Aorta (tissue), 5 donors: ENCODE data around the gene FLT1. TPM values are rescaled to one million over a fixed set of nuclear protein-coding genes. Genes with fewer than 3 reads are reported as not detected.
A peak's percentile ranks its signal among the peaks of the same experiment; 100 is the strongest.

ENCODE experiments used
- ATAC-seq: fragments of 200-7000 bp; cut with Tn5 transposase; one replicate; pipeline ENCODE4 v1.9.1; 2022; ENCODE audit warnings: moderate library complexity; ENCODE audit not compliant: low FRiP score
- DNase-seq, 2 donors: peaks; one replicate each; pipeline ENCODE4 v3.0.0-alpha.2; 2020
- H3K27ac ChIP-seq, 2 donors: one replicate each; pipeline ENCODE4 v1.5.1; 2013; ENCODE audit warnings: low read length in 2 of 2, mild to moderate bottlenecking in 2 of 2, moderate library complexity in 2 of 2, control low read depth in 1 of 2, inconsistent platforms in 1 of 2, low read depth in 1 of 2
- H3K27me3 ChIP-seq, 2 donors: one replicate each; pipeline ENCODE4 v1.6.1; 2013; ENCODE audit warnings: control low read depth in 1 of 2, low read length in 1 of 2, mild to moderate bottlenecking in 1 of 2, moderate library complexity in 1 of 2; ENCODE audit not compliant: insufficient read depth in 2 of 2, control insufficient read depth in 1 of 2
- H3K36me3 ChIP-seq, 2 donors: one replicate each; pipeline ENCODE4 v1.6.1; 2013; ENCODE audit warnings: control low read depth in 1 of 2, low read length in 1 of 2, mild to moderate bottlenecking in 1 of 2; ENCODE audit not compliant: insufficient read depth in 2 of 2, control insufficient read depth in 1 of 2
- H3K4me1 ChIP-seq, 2 donors: one replicate each; pipeline ENCODE4 v1.6.1; 2013; ENCODE audit warnings: low read length in 2 of 2, control low read depth in 1 of 2, mild to moderate bottlenecking in 1 of 2, moderate library complexity in 1 of 2; ENCODE audit not compliant: insufficient read depth in 2 of 2, control insufficient read depth in 1 of 2
- H3K4me3 ChIP-seq, 2 donors: one replicate each; pipeline ENCODE4 v1.5.1; 2013; ENCODE audit warnings: low read length in 2 of 2, control low read depth in 1 of 2, mild to moderate bottlenecking in 1 of 2
- H3K9me3 ChIP-seq: one replicate; pipeline ENCODE4 v1.6.1; 2013; ENCODE audit warnings: mild to moderate bottlenecking, low read length; ENCODE audit not compliant: control insufficient read depth
- WGBS, 2 donors: extraction: QIAGEN DNeasy Blood & Tissue Kit; methylation state at CpG; one replicate each; pipeline ENCODE4 v1.1.7; 2013; 5-methylcytosine and 5-hydroxymethylcytosine counted together
- intact Hi-C, 2 donors: fragments of 100-400 bp; cut with DNase I; formaldehyde crosslinking; loops; one replicate each; pipeline versions ENCODE4 v1.14.2 to v1.15.0; 2022
- polyA plus RNA-seq, 2 donors: library from polyadenylated mRNA; stranded (reverse); fragments of 200-250 nt; gene quantifications; one replicate each; pipeline ENCODE4 v1.2.3, GENCODE V29; 2013
- total RNA-seq, 2 donors: library from RNA; stranded (reverse); fragmentation: NEBNext Ultra II Directional; extraction: Animal tissue kit (Norgen Biotek cat#: 25700); gene quantifications; one replicate each; pipeline ENCODE4 v1.2.1, GENCODE V29; 2021
- donor health status: healthy with polysubstance abuse.
- donor health status: Bipolar disorder and iron deficiency.
- donor health status: DM: no; HTN: no; CAD: no.
- donor health status: DM: no; HTN: no; CAD: no.
- donor health status: DM: yes; HTN: yes; CAD: no.

Gene FLT1
- total and polyA plus RNA-seq, 4 donors, result 0.38 to 62.8 (median 16.7) TPM

GRCh38 chr13:28355046-28355821 is 139.7 kb downstream of the FLT1 start:
- no peaks in the 10 kb centered on the region for H3K36me3 ChIP-seq
- H3K27ac ChIP-seq, result no peak overlapping the region
- H3K9me3 ChIP-seq, result no peaks in the 10 kb centered on the region
- ATAC-seq (no peak), DNase-seq (no peak)
- no peaks in the 10 kb centered on the region for H3K27me3 ChIP-seq
- intact Hi-C loops, result no loop called here
- no peak overlapping the region for H3K4me3 ChIP-seq
- WGBS, 2 donors, result 94 to 96% methylated on average over 14 of the region's 14 CpGs
- H3K4me1 ChIP-seq, result peaks cover 0 to 1% of the 10 kb centered on the region in 2 donors

GRCh38 chr13:28353679-28354078 is 141.2 kb downstream of the FLT1 start:
- Histone ChIP-seq H3K4me3 (no peak overlapping the region), H3K36me3 (no peaks in the 10 kb centered on the region), H3K27ac (no peak overlapping the region), H3K27me3 (no peaks in the 10 kb centered on the region), H3K4me1 (peaks cover 0 to 1% of the 10 kb centered on the region in 2 donors), H3K9me3 (no peaks in the 10 kb centered on the region)
- intact Hi-C loops, result no loop called here
- DNase-seq, result no peak
- no peak for ATAC-seq
- WGBS, 2 donors, result 49 to 53% methylated on average over 4 of the region's 4 CpGs

- intact Hi-C loops, result no loop called here
- ATAC-seq, result peak; percentile 15
- no peaks in the 10 kb centered on the region for H3K9me3 ChIP-seq
- no peaks in the 10 kb centered on the region for H3K36me3 ChIP-seq
- no peaks in the 10 kb centered on the region for H3K4me1 ChIP-seq
- no peaks in the 10 kb centered on the region for H3K27me3 ChIP-seq
- WGBS, 2 donors, result 92 to 93% methylated on average over 8 of the region's 8 CpGs
- no peak for DNase-seq
- no peak overlapping the region for H3K27ac ChIP-seq
- H3K4me3 ChIP-seq, result no peak overlapping the region
Observed at GRCh38 chr13:28349907-28350654, 144.8 kb downstream of the FLT1 start.

- ATAC-seq (no peak), DNase-seq (no peak)
- Histone ChIP-seq H3K4me1 (no peaks in the 10 kb centered on the region), H3K4me3 (no peak overlapping the region), H3K9me3 (no peaks in the 10 kb centered on the region), H3K27ac (no peak overlapping the region), H3K36me3 (no peaks in the 10 kb centered on the region), H3K27me3 (no peaks in the 10 kb centered on the region)
- 84 to 89% methylated on average over 6 of the region's 6 CpGs for WGBS, 2 donors
- intact Hi-C loops, result no loop called here
Observed at GRCh38 chr13:28349371-28349770, 145.6 kb downstream of the FLT1 start.

DNA sequence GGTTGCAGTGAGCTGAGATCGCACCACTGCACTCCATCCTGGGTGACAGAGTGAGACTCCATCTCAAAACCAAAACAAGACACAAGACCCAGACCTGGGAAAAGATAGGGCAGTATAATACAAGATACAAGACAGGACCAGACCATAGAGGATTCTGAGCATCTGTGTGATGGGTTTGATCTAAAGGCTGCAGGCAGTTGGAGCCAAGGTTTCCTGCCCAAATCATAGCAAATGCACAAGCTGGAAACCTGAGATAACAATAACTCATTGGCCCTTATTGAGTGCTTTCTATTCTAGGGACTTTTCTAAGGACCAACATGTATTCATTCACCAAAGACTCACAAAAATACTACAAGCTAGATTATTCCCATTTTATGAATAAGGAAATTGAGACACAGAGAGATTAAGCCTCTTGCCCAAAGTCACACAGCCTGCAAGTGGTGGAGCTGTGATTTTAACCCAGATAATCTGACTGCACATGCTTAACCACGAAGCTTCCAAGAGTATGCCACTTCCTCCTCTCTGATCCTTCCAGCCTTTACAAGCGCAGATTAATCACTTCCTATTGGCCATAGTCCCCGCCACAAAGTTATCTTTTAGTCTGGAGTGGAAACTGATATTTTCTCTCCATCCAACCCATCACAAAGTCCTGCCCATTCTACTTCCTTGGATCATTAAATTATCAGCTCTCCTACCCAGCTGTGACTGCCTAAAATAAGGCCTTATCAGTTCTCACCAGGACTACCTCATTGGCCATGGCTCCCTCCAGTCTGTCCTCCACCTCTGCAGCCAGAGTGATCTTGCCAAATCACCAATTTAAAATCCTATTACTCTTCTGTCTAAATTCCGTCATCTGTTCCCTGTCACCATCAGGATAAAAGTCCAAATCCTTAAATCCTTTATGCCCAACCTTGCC is 147.2 kb downstream of the FLT1 start:
- H3K4me1 ChIP-seq, result no peaks in the 10 kb centered on the region
- intact Hi-C loops, result no loop called here
- no peak overlapping the region for H3K27ac ChIP-seq
- no peaks in the 10 kb centered on the region for H3K27me3 ChIP-seq
- H3K4me3 ChIP-seq, result no peak overlapping the region
- H3K9me3 ChIP-seq, result no peaks in the 10 kb centered on the region
- no peak for ATAC-seq
- no peaks in the 10 kb centered on the region for H3K36me3 ChIP-seq
- 64 to 68% methylated on average over 5 of the region's 5 CpGs for WGBS, 2 donors
- no peak for DNase-seq

DNA sequence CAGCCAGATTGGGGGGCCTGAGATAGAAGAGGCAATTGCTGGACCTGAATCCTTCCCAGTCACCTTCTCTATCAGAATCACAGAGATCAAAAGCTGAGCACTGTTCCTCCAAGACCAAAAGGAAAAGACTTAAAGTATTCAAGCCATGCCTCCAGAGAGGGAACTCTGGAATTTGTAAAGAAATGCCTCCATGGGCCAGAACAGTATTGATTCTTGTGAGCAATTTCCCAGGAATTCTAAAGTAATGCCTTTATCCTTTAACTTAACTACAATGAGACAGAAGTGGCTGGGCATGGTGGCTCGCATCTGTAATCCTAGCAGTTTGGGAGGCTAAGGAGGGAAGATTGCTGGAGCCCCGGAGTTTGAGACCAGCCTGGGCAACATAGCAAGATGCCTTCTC is 148.8 kb downstream of the FLT1 start:
- Histone ChIP-seq H3K4me3 (no peak overlapping the region), H3K36me3 (no peaks in the 10 kb centered on the region), H3K27me3 (no peaks in the 10 kb centered on the region), H3K4me1 (no peaks in the 10 kb centered on the region), H3K27ac (no peak overlapping the region), H3K9me3 (no peaks in the 10 kb centered on the region)
- intact Hi-C loops, result no loop called here
- ATAC-seq, result no peak
- DNase-seq, result no peak
- WGBS, 2 donors, result 95% methylated on average over 2 of the region's 2 CpGs

DNA sequence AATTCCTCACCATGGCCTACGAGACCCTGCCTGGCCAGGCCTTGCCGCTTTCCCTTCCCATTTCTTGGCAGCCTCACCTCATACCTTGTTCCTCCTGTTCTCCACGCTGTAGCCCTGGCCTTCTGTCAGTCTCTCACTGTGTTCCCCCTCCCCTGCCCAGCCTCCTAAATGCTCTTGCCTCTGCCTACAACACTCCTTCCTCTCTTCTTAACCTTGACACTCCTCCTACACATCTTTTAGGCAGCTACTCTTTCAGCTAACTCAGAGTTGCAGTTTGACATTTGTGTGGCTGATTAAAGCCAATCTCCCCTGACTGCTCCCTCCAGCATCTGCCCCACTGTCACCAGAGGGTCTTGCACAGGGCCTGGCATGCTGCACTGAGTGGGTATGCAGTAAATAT is 150.8 kb downstream of the FLT1 start:
- no peaks in the 10 kb centered on the region for H3K4me1 ChIP-seq
- no peaks in the 10 kb centered on the region for H3K9me3 ChIP-seq
- intact Hi-C loops, result no loop called here
- no peaks in the 10 kb centered on the region for H3K27me3 ChIP-seq
- WGBS, 2 donors, result 72 to 73% methylated on average over 3 of the region's 3 CpGs
- no peak for DNase-seq
- no peak overlapping the region for H3K27ac ChIP-seq
- no peak for ATAC-seq
- H3K4me3 ChIP-seq, result no peak overlapping the region
- H3K36me3 ChIP-seq, result no peaks in the 10 kb centered on the region

DNA sequence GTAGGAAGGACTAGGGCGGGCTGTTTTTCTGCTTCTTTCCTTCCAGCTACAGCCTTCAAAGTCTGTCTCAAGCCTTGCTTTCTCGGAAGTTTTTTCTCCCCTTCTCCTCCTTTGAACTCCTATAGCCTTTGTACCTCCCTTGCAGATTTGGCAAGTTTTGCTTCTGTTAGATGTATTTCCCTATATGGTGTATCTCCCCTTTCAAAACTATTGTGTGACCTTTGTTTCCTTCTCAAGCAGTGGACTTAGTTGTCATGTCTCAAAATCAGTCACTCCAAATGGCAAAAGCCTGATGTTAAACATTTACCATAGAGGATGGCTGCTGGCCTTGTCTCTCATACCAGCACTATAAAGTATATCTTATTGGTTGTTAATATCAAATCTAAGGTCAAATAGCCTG is 152.7 kb downstream of the FLT1 start:
- no peak for ATAC-seq
- Histone ChIP-seq H3K9me3 (no peaks in the 10 kb centered on the region), H3K4me3 (no peak overlapping the region), H3K4me1 (no peaks in the 10 kb centered on the region), H3K27ac (no peak overlapping the region), H3K36me3 (no peaks in the 10 kb centered on the region), H3K27me3 (no peaks in the 10 kb centered on the region)
- no peak for DNase-seq
- WGBS, 2 donors, result 86 to 97% methylated on average over 2 of the region's 2 CpGs
- intact Hi-C loops, result no loop called here
